SHP77 treated with DMSO at 0.1 percent for 48 hours (cell line): ENCODE data around the gene GRHPR.

Source experiments
- DNase-seq: peaks from one replicate; lab custom pipeline; 2025; lab: John Stamatoyannopoulos, UW

GRHPR gene

GRCh38 chr9:37480759-37481158, 58.3 kb downstream of the GRHPR start:
- no peak for DNase-seq

DNA sequence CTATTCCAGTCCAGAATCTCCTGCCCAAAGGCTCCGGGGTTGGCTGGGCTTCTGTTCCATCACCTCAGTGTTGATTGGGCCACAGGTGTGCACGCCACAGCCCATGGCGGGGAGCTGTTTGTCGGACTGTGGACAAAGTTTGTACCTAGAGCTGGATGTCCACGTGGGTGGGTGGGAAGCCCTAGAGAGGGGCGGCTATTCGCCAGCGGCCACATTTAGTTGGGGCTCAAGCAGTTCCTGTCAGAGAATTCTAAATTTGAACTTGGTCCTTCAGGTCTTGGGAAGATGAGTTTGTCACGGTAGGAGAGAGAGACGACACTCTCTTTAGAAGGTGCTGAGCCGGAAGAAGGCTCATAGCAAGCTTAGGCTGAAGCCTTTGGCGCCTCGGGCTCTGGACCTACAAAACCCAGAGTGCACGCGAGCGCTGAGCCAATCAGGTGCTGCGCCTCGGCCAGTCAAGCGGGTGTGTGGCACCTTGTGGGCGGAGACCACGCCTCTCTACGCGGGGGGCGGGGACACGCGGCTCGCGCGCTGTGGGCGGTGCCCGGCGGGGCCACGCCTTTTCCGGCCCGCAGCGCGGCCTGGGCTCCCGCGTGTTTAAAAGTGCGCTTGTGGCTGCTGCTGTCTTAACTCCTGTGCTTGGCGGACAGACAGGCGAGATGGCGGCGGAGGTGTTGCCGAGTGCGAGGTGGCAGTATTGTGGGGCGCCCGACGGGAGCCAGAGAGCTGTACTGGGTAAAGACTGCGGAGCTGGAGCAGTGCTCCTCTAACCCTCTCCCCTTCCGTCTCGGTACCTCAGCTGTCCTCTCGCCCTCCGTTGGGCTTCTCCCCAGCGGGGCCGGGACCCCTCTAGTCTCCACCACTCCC, 63.1 kb downstream of the GRHPR start, which contains the start of gene POLR1E:
POLR1E (plus strand) TSS at position 560 of the 867 bp plus-strand sequence; CDS start at position 660, 100 bp downstream.
- DNase-seq, result peak; percentile 52

- DNase-seq, result no peak
Observed at GRCh38 chr9:37486256-37486615, 63.7 kb downstream of the GRHPR start.
